GM12878 (cell line): ENCODE measurements around the gene TMEM63B.

Experiments
- BHLHE40 ChIP-seq, 2 experiments: fragments of 450-650 bp in 1 of 2; IDR thresholded peaks; 2 replicates each; pipeline ENCODE4 v1.6.1; 2011 to 2017; ENCODE audit warnings: low read depth in 2 of 2, borderline replicate concordance in 1 of 2, improper control_type of control experiment in 1 of 2, low read length in 1 of 2, mild to moderate bottlenecking in 1 of 2
- CTCF ChIP-seq, 3 experiments: IDR thresholded peaks in 2 of 3; conservative IDR thresholded peaks in 1 of 3; 2 replicates each; pipeline ENCODE4 v1.5.1; 2011; ENCODE audit warnings: low read depth in 3 of 3, low read length in 3 of 3, mild to moderate bottlenecking in 3 of 3, control low read depth in 2 of 3, moderate library complexity in 2 of 3, inconsistent platforms in 1 of 3, mixed read lengths in 1 of 3; ENCODE audit not compliant: control insufficient read depth in 2 of 3, insufficient read depth in 1 of 3; ENCODE audit errors: extremely low read depth in 1 of 3
- EED ChIP-seq: sonication (generic); IDR thresholded peaks from 2 replicates; pipeline ENCODE4 v1.6.1; 2016; ENCODE audit warnings: antibody characterized with exemption, low read depth
- EGR1 ChIP-seq, 2 experiments: IDR thresholded peaks; 1 replicate in 1 of 2; 2 replicates in 1 of 2; pipeline ENCODE4 v1.6.1; 2011 to 2012; ENCODE audit warnings: low read depth in 2 of 2, low read length in 2 of 2, borderline replicate concordance in 1 of 2, mild to moderate bottlenecking in 1 of 2, moderate library complexity in 1 of 2
- MEF2A ChIP-seq: IDR thresholded peaks from 2 replicates; pipeline ENCODE4 v1.6.1; 2011; ENCODE audit warnings: low read depth, mild to moderate bottlenecking, low read length, moderate library complexity; ENCODE audit not compliant: insufficient read depth
- POU2F2 ChIP-seq: IDR thresholded peaks from 3 replicates; pipeline ENCODE4 v1.6.1; 2011; ENCODE audit warnings: low read depth, mild to moderate bottlenecking, low read length, borderline replicate concordance
- SIN3A ChIP-seq: IDR thresholded peaks from 2 replicates; pipeline ENCODE4 v1.6.1; 2012; ENCODE audit warnings: low read depth, low read length, improper control_type of control experiment
- SP1 ChIP-seq: IDR thresholded peaks from one replicate; pipeline ENCODE4 v1.6.1; 2011; ENCODE audit warnings: low read depth, low read length
- ZBTB4 ChIP-seq: fragments of 450-650 bp; formaldehyde crosslinking; IDR thresholded peaks from 2 replicates; pipeline ENCODE4 v1.4.0; 2022; ENCODE audit warnings: mild to moderate bottlenecking, moderate library complexity
- ZNF207 ChIP-seq: fragments of 450-650 bp; IDR thresholded peaks from 2 replicates; pipeline ENCODE4 v1.6.1; 2014; ENCODE audit warnings: antibody characterized with exemption, mild to moderate bottlenecking, borderline replicate concordance
- ZNF274 ChIP-seq: IDR thresholded peaks from one replicate; pipeline ENCODE4 v1.8.0; 2011; ENCODE audit not compliant: insufficient read length, insufficient read depth

GRCh38 chr6:44093066-44093465, 34.3 kb upstream of the TMEM63B start:
- TF ChIP-seq CTCF (IDR thresholded peaks at IDR 0.05 in 2 of 3, conservative IDR thresholded peaks at IDR 0.05 in 1 of 3; ENCODE audit: control insufficient read depth in 2 of 3, extremely low read depth in 1 of 3, insufficient read depth in 1 of 3, low read depth in 3 of 3, low read length in 3 of 3) (no peak), POU2F2 (no peak), ZNF207 (no peak), SIN3A (no peak), EED (no peak), BHLHE40 (IDR thresholded peaks at IDR 0.05; ENCODE audit: borderline replicate concordance in 1 of 2, low read depth in 2 of 2, low read length in 1 of 2) (no peak), ZBTB4 (CRISPR knock-in tag) (no peak), ZNF274 (no peak), EGR1 (IDR thresholded peaks at IDR 0.05; ENCODE audit: borderline replicate concordance in 1 of 2, low read depth in 2 of 2, low read length in 2 of 2) (no peak), SP1 (no peak), MEF2A (no peak)
